ENCODE measurements around the gene GUCD1. TPM values are rescaled to one million over a fixed set of nuclear protein-coding genes. Genes with fewer than 3 reads are reported as not detected.
"Not testable (repeated sequence)": the region's sequence is repeated elsewhere in the genome, so short reads cannot be mapped to it uniquely, and the experiment has no call there.

The GUCD1 gene
- total RNA-seq, 1 donor from 2014 or later, result 193 TPM

- DNase-seq (ENCODE audit: low read depth in 2 of 2), result no peak
Measured at GRCh38 chr22:24565077-24565476, 10.1 kb upstream of the GUCD1 start.

GRCh38 chr22:24564376-24565058 lies 9.6 kb upstream of the GUCD1 start:
- no peak for DNase-seq (ENCODE audit: low read depth in 2 of 2)

GRCh38 chr22:24563246-24563645 lies 8.3 kb upstream of the GUCD1 start:
- no peak for DNase-seq (ENCODE audit: low read depth in 2 of 2)

GRCh38 chr22:24559471-24559870 lies 4.5 kb upstream of the GUCD1 start:
- DNase-seq (ENCODE audit: low read depth in 2 of 2), result no peak

- peak; percentile 92 to 99 for DNase-seq (ENCODE audit: low read depth in 2 of 2)
Measured at GRCh38 chr22:24555165-24556039, 464 bp upstream of the GUCD1 start, which contains the start of gene SNRPD3. Gene SNRPD3, plus strand, starts transcription at chr22:24555999. Its CDS starts 1,676 bp downstream, at chr22:24557675.

GRCh38 chr22:24553597-24554312 lies 1.2 kb downstream of the GUCD1 start:
- DNase-seq (ENCODE audit: low read depth in 2 of 2), result peak in 1 of 2 donors; percentile 7

GRCh38 chr22:24552503-24553286 lies 2.2 kb downstream of the GUCD1 start:
- DNase-seq (ENCODE audit: low read depth in 2 of 2), result not testable (repeated sequence)

- no peak for DNase-seq (ENCODE audit: low read depth in 2 of 2)
Measured at GRCh38 chr22:24550902-24551435, 4.0 kb downstream of the GUCD1 start.

- DNase-seq (ENCODE audit: low read depth in 2 of 2), result peak in 1 of 2 donors; percentile 10
Measured at GRCh38 chr22:24550028-24550901, 4.7 kb downstream of the GUCD1 start.

- no peak for DNase-seq (ENCODE audit: low read depth in 2 of 2)
Measured at GRCh38 chr22:24548812-24549211, 6.1 kb downstream of the GUCD1 start.

GRCh38 chr22:24543679-24544243 lies 11.2 kb downstream of the GUCD1 start:
- DNase-seq (ENCODE audit: low read depth in 2 of 2), result no peak

- DNase-seq (ENCODE audit: low read depth in 2 of 2), result no peak
Measured at GRCh38 chr22:24543185-24543601, 11.7 kb downstream of the GUCD1 start.

- DNase-seq (ENCODE audit: low read depth in 2 of 2), result no peak
Measured at GRCh38 chr22:24542641-24543040, 12.3 kb downstream of the GUCD1 start.

- no peak for DNase-seq (ENCODE audit: low read depth in 2 of 2)
Measured at GRCh38 chr22:24541681-24542515, 13.0 kb downstream of the GUCD1 start.

- no peak for DNase-seq (ENCODE audit: low read depth in 2 of 2)
Measured at GRCh38 chr22:24540470-24540869, 14.5 kb downstream of the GUCD1 start.

- no peak for DNase-seq (ENCODE audit: low read depth in 2 of 2)
Measured at GRCh38 chr22:24536089-24536488, 18.8 kb downstream of the GUCD1 start.

GRCh38 chr22:24535348-24535747 lies 19.6 kb downstream of the GUCD1 start:
- no peak for DNase-seq (ENCODE audit: low read depth in 2 of 2)

GRCh38 chr22:24532075-24532474 lies 22.9 kb downstream of the GUCD1 start:
- no peak for DNase-seq (ENCODE audit: low read depth in 2 of 2)

GRCh38 chr22:24530968-24531367 lies 24.0 kb downstream of the GUCD1 start:
- not testable (repeated sequence) for DNase-seq (ENCODE audit: low read depth in 2 of 2)
